ENCODE measurements around the gene CCR6.

CCR6 gene

DNA sequence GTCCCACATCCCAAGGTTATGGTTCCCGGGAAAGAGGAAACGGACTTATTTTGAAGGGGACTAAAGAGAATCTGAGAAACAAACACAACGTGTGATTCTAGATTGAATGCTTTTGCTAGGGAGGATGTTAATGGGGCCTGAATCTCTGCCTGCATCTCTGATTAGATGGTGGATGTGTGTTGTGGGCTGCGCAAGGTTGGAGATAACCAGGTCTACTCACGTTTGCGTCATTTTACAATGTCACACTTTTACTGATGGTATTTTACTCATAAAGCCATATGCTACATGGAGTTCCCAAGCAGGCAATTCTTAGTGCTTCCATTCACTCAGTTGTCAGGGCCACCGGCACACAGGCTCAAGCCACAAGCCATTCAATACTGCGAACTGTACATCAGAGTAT is 23.2 kb upstream of the CCR6 start:
- DNase-seq = no peak

DNA sequence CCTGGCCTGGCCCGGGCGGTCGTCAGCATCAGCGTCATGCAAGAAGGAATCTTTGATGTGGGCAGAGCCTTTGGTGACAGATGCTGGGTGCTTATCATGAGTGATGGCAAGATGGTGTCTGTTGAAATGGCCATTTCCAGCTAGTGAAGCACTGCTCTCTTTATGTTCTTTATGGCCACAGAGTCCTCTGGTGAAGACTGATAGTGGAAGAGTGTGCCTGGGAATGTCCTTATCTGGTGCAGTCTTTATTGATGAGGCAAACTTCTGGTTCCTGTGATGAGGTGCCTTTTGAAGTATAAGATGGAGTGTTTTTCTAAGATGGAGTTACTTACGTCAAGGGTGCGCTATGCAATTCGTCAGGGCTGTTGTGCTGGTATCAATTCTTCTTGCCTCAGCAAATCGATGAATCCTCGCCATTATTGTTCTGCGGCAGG is 22.6 kb upstream of the CCR6 start:
- DNase-seq = no peak

DNA sequence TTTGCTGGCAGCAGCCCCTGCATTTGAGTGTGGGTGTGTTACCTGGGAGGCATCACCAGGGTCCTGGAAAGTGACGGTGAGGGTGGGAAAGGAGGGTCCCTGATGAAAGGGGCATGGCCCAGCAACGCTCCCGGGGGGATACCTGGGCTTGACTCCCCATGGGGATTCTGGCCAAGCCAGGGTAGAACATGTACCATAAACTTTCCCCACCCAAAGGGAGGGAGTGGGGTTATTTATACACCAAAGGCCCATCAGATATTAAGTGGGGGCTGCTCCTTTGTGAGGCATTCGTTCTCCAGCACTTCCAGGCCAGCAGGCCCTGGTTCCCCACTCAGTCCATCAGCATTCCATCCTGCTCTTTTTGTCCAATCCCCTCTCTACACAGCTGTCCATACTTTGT is 20.6 kb upstream of the CCR6 start:
- no peak for DNase-seq

DNA sequence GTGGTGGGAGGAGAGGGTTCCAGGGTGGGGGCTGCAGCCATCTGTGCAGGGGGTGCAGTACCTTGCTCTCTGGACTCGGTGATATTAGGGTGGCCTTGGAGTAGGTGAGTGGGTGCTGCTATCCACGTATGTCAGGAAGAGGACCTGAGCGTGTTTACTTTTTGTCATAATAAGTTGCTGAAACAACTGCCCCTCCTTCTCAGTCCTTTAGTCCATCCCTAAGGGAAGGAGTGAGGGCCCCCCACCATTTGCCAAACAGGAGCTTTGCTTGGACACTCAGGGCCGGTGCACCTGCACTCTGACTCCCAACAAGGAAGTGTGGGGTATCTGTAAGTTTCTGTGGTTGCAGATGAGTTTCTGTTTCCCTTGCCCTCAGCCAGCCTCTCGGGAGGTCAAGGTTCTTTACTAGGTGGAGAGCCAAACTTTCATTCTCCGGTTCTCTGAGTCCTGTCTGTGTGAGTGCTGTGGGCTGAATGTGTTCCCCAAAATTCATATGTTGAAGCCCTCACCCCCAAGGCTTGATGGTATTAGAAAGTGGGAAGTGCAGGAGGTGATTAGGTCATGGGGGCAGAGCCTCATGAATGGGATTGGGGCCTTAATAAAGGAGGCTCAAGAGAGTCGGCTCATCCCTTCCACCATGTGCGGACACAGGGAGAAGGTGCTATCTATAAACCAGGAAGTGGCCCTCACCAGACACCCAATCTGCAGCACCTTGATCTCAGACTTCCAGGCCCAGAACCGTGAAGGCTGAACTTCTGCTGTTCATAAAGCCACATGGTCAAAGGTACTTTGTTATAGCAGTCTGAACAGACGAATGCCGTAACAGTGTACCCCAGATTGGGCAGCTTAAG is 19.6 kb upstream of the CCR6 start:
- no peak for DNase-seq

DNA sequence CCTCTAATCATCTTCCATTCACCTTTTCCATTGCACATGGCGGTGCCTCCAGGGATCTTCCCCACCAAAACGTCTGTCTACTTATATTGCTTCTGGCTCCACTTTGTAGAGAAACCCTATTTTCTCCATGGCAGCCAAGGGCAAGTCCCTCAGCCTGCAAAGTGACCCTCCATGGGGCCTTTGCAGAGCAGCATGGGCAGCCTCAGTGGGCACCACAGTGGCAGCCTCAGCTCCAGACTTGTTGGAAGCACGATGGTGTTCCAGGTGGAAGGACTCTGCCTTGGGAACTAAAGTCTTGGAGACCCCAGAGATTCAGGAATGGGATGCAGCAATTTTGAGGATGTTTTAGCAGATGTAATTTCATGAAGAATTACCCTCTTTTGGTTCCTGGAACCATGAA is 18.5 kb upstream of the CCR6 start:
- DNase-seq = no peak

DNA sequence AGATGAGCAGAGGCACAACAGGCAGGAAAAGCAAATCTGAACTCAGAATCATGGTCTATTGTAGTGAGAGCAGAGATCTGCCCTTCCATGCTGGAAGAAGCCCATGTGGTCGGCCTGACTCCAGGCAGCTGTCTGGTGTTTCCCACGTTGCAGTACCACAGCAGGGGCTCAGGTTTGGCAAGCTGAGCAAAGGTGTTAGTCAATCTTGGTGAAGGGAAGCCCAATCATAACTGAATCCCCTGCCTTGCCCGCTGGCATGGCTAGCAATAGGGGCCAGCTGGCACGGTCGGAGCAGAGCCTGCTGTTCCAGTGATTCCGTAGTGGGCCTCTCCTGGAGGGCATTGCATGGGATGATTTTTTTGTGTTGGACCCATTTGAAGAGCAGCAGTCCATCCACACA is 17.8 kb upstream of the CCR6 start:
- DNase-seq = no peak

DNA sequence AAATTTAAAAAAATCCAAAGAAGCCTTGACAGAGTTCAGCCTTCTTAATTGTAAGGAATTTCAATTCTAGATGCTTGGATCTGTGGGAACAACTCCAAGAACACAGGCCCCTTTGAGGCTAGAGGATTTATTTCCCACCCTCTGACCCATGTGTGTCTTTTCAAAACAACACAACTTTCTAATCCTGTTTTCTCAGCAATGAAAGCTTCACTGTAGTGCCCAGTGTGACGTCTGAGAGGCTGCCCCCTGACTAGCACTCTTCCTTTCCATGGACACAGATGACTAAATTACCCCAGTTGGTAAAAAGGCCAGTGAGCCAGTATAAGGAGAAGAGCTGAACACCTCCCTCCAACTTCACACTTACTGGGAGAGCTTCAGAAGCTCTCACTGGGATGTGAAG is 16.5 kb upstream of the CCR6 start:
- DNase-seq = no peak

DNA sequence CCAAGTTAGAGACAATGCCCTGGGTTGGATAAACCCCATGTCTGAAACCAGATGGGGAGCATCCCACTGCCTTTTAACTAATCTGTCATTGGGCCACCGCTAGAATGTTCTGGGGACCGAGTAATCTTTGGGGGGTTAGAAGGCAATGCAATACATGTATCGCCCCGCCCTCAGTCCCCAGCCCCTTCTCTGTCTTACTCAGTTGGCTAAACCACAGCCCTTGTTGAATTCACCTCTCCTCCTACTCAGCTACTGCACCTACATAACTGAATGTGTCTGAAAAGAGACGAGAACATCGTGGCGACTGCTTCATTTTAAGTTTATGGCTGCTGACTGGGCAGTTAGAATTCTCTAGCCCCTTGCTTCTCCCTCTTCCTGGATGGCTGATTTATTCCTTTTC is 15.1 kb upstream of the CCR6 start:
- DNase-seq = no peak

DNA sequence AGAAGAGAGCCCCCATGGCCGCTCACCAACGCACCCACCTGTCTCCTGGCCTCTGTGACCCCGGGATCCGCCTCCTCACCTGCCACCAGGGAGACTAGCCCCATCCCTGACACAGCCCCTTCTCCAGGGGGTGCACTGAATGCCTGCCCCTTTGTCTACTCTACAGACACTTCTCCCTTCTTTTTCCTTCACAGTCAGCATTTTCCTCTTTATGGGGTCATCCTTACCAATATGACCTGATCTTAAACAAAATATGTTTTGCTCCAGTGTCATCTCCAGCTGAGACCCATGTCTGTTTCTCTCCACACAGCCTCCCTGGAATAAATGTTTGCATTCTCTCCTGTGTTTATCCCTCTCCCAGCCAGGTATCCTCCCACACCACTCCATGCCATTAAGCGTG is 14.6 kb upstream of the CCR6 start:
- DNase-seq = no peak

DNA sequence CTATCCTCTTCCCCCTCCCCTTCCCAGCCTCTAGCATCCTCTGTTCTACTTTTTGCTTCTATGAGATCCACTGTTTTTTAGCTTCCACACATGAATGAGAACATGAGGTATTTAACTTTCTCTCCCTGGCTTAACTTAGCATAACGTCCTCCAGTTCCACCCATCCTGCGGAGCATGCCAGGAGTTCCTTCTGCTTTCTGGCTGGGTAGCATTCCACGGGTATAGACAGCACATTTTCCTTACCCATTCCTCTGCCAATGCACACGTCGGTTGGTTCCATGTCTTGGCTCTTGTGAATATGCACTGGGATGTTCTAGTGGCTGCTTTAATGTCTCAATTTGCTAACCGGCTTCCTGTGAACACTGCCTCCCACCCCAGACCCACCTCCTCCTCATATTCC is 13.2 kb upstream of the CCR6 start:
- no peak for DNase-seq

DNA sequence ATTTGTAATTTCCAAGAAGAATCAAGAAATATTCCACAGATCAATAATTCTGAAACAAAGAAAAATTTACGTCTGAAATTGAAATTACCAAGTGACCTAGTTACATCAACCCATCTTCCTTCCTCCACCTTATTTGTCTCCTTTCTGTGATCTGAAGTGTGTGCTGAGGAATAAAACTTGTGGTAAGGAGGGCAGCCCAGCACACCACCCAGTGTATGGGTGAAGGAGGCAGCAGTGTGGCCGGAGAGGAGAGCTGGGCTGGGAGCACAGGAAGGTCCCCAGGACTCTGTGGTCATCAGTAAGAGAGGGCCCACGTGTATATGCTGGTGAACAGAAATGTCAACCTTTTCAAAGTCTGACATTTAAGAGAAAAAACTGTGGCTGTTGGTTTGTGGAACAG is 11.3 kb upstream of the CCR6 start:
- DNase-seq = no peak

DNA sequence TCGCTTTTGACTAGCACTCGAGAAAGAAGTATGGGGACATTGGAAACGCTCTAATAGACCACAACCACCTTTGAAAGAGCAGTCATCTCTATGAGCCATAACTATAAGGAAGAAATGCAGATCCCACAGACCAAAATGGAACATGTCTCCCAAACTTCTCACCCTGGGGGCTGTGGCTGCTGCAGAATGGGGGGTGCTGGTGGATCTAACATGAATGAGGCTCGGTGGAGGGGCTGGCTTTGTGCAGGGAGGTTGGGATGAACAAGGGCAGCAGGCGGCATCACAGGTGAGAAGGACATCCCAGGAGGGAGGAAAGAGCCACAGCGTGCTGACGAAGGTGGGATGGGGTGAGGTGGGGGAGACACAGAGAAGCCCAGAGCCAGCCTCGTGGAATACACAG is 10.5 kb upstream of the CCR6 start:
- no peak for DNase-seq

DNA sequence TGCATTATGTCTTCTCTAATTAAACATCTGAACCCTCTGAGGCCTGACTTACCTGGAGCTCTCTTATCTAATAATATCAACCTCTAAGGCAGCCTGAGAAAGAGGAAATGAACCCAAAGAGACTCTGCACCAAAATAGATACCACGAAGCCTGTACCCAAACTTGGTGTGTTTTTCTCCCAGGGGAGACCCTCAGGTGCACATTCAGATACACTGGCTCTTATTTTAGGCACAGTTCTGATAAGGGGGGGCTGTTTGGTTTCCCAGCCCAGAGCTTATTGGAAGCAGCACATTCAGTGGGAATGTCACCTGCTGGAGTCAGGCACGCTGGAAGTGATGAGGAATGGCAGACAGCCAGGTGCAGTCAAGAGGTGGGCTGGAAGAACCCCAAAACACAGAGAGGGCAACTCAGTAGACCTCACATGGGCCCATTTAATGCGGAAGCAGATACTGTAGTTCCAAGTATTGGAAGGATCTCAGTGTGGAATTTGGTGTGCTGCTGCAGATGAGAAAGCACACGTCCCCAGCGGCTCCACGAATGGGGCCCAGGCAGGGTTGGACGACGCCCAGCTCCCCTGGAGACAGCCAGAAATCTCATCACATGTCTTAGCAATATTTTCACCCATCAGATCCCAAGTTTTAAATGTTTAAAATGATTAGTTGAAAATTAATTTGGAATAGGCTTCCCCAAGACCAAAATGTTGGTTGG is 9.7 kb upstream of the CCR6 start:
- no peak for DNase-seq

DNA sequence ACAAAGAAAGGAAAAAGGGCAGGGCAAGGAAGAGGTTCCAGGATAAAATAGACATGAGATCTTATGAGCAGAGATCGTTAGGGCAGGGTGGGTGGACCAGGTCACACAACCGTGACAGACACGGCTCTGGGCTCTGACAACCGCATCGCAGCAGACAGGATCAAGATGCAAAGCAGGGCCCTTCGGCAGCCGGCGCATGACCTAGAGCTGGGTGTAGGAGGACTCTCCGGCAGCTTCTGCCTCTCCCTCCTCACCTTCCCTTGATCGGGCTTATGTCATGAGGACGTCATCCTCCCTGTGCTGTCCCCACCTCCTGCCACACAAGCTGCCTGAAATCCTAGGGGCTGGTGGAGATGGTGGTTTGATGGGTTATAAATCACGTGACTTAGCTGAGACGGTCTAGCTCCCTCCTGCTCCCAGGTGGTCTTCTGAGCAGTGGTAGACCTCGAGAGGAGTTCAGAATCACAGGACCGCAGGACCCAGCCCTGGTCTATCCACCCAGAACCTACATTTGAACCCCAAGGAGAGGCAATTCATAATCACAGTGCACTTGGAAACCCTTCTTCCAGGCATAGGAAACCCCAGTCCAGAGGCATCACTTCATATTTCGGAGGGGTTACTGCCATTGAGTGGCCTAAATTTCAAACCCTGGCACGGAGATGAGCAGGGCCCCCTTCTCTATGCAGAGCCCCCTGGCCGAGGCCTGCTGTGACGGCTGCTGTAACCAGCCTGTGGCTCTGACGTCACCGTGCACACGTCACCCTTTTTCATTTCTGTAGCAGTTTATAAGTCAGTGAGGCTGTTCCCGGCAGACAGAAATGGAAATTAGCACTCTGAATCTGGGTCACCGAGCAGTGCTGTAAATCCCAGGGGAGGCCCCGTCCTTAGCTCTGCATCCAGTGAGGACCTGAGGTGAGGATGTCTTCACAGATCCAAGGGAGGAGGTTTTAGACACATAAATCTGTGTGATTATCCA is 8.7 kb upstream of the CCR6 start:
- no peak for DNase-seq

DNA sequence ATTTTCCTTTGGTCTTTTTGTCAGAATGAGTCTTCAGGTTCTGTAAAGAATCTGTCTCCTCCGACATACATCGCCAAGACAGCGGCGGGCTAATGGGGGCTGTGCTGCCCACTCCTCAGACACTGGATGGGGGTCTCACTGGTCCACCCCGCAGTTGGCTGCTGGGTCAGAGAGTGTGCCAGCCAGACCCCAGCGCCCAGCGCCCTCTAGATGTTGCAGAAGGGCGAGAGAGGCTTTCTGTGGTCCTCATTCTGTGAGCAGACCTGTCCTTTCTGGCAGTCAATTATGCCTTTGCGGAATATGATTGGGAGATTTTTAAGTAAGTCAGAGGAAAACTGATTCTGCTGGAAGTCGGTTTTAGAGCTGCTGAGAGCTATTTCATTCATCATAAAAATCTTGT is 7.8 kb upstream of the CCR6 start:
- no peak for DNase-seq

DNA sequence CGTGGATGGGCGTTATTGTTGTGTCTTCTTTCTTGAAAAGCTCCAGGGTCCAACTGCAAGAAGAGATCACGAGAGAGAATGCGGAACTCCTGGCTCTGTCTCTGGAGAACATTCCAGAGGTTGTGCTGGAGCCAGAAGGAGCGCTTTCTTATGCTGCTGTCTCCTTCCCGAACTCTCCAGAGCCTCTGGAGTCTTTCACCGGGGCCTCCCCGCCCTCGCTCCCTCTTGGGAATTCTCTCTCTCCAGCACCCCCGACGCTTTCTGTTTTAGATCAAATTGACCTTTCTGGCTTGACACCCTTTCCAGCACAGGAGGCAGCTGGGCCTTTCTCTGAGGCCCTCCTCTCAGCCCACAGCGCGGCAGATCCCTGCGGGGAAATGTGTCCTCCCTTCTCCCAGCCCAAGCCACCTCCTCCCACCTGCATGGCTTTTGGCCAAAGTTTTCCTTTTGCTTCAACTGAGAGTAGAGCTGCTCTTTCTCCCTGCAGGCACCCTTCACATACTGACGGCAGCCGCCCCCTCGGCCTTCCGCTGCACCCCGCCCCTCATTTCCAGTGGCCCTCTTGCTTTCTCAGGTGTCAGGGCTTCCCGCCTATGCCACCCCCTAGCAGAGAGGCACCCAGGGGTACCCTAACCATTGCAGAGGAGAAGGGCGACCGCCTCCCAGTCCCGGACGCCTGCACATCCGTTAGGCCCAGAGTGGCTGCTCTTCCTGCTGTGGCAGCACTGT is 6.6 kb upstream of the CCR6 start:
- DNase-seq = no peak

DNA sequence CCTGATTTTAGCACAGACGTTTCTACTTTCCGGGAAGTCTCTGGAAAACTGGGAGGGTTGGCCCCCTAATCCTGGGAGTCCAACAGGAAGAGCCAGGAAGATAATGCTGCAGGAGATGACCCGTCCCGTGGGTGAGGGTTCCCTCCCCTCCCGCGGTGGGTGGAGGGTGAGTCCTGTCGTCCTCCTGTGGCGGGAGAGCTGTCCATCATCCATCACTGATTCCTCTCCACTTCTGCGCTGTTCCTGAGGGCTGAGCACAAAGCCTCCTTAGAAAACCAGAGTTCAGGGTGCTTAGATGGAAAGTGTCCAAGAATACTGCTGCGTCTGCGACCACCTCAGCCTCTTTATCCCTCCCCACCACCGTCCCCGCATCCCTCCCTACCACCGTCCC is 6.1 kb upstream of the CCR6 start:
- no peak for DNase-seq

DNA sequence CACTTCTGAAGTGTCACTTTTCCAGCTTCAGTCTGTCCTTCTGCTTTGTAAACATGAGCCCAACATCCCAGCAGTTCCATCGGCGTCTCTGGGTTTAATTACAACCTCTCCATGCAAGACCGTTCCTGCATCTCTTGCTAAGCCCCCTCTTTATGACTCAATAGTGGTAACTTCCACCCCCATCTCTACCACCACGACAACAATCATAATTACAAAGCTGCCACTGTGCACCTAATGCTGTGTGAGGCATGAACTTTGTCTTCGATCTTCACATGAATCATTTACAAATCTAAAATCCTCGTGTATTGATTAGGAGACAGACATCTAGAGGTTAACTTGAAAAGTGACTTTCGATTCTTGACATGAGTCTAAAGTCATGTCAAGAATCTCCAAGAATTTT is 4.9 kb upstream of the CCR6 start:
- no peak for DNase-seq

DNA sequence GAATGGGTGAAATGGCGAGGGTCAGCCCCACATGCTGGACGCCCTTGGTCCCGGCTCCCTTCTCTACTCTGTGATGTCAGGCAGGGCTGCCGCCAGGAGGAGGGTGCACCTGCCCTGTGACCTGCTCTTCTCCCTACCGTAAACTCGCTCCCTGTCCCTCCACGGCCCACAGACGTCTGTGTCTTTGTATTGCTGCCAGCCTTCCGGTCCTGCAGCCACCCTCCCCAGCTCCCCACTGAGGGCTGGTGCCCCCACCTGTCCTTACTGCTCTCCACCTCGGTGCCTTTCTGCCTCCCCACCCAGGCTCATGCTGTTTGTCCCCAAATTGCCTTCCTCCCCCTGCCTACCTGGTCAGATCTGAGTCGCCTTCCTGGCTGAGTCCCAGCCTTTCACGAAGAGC is 4.1 kb upstream of the CCR6 start:
- DNase-seq = no peak

DNA sequence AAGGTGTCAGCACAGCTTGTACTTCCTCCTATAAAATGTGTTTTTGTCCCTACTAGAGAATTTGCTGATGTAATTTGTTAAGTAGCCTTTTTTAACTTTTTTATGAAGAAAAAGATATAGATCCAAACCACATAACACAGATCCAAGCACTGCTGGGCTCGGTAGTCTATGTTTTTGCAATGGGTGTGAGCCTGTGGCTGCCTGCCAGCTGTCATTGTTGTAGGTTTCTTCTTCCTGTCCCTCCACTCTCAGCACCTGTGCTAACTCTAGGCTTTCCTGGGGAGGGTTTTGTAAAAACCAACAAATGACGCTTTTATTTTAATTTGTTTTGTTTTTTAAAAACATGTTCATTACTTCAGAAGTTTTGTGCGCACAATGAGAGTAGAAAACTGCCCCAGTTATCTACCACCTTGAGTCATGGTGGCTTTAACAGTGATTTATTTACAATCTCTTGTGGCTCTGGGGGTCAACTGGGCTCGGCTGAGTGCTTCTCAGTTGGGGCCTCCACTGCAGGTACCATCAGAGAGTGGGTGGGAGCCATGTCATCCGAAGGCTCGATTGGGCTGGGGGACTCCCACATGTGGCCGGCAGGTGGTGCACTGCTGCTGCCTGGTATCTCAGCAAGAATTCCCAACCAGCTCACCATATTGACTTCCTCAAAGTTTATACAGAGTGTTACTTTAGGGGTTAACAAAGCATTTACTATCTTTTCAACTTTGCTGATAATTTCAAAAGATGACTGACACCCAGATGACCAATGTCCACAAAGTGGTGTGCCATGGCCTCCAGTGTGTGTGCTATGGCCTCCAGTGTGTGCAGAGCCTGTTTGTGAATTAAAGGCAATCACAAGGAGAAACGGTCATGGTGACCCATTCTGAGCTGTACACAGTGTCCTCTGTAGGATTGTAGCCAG is 3.0 kb upstream of the CCR6 start:
- DNase-seq = no peak

DNA sequence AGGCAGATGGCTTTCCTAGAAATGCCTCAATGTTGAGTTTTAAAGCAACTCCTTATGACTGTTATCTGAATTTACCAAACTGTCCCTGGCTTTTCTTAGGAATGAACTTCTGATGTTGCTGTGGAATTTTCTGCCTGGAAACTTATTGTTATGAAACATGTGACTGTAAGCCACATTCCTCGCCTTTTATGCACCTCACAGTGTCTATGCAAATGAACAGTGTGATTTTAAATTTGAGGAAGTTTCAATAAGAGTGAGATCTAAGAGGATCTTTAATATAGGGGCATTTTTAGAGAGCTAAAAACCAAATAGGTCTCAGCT is 2.4 kb upstream of the CCR6 start:
- no peak for DNase-seq

DNA sequence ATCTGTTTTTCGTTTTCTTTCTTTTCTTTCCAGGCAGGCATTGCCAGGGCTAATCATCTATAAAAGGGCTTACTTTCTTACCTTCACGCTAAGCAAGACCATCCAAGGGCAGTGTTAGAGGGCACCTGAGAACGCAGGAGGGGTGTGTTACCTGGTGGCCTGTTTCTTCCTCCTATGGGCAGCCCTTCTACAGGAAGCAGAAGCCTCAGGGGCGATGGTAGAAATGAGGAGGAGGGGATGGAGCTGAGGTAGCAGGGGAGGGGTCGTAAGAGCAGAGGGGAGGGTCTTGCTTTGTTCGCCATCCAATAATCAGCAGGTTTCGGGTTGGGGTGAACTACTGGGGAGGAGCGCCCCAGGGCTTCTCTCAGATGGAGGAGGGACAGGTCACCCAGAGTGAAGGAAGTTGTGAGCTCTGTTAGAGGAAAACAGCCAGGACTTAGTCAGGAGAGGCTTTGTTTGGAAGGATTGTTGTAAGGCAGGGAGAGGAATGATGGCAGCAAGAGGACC is 1.5 kb upstream of the CCR6 start:
- no peak for DNase-seq
